Activated CD8-positive, alpha-beta T cell treated with anti-CD3 and anti-CD28 coated beads for 36 hours (primary cell): ENCODE results near the gene CLEC4M. TPM values are rescaled to one million over a fixed set of nuclear protein-coding genes. Genes with fewer than 3 reads are reported as not detected.

ENCODE experiments used
- ATAC-seq: fragments of 200-7000 bp; cut with Tn5 transposase; one replicate; pipeline ENCODE4 v1.10.0; 2021; ENCODE audit warnings: mild to moderate bottlenecking, moderate library complexity
- CTCF ChIA-PET: fragments of 350-600 bp; sonication (Branson Sonifier 250); formaldehyde crosslinking; loops from one replicate; lab custom pipeline; 2021; ENCODE audit warnings: antibody characterized with exemption; lab: Charles Lee
- POLR2A ChIA-PET: fragments of 350-600 bp; sonication (Branson Sonifier 250); formaldehyde crosslinking; loops from one replicate; lab custom pipeline; 2021; ENCODE audit warnings: antibody characterized with exemption; lab: Charles Lee
- DNase-seq: peaks from one replicate; pipeline ENCODE4 v3.0.0-alpha.2; 2020
- H3K27ac Mint-ChIP-seq: one replicate; pipeline ENCODE4 v1.8.0; 2021; ENCODE audit warnings: mild to moderate bottlenecking, mixed read lengths
- H3K27me3 Mint-ChIP-seq: one replicate; pipeline ENCODE4 v1.8.0; 2021; ENCODE audit warnings: mixed read lengths
- H3K36me3 Mint-ChIP-seq: one replicate; pipeline ENCODE4 v1.8.0; 2021; ENCODE audit warnings: low read depth, mixed read lengths
- H3K4me1 Mint-ChIP-seq: one replicate; pipeline ENCODE4 v1.8.0; 2021; ENCODE audit warnings: low read depth, mixed read lengths
- H3K4me3 Mint-ChIP-seq: one replicate; pipeline ENCODE4 v1.8.0; 2021; ENCODE audit warnings: mild to moderate bottlenecking, moderate library complexity, mixed read lengths
- H3K9me3 Mint-ChIP-seq: one replicate; pipeline ENCODE4 v1.8.0; 2021; ENCODE audit warnings: mixed read lengths
- intact Hi-C: fragments of 100-400 bp; cut with micrococcal nuclease; formaldehyde crosslinking; loops from one replicate; pipeline ENCODE4 v1.10.0; 2022
- total RNA-seq, 2 experiments: library from RNA; stranded (reverse); gene quantifications; one replicate each; pipeline ENCODE4 v1.2.3, GENCODE V29; 2021
- TF ChIP-seq, protein P1 (sequence below): fragments of 200-600 bp; IDR thresholded peaks from one replicate; pipeline ENCODE4 v1.8.0; 2022; ENCODE audit warnings: antibody characterized with exemption, mild to moderate bottlenecking

The CLEC4M gene
- total RNA-seq, 2 experiments from 2014 or later = not detected

- H3K4me1 Mint-ChIP-seq = peaks cover 7% of the 10 kb centered on the region
- intact Hi-C loops = no loop called here
- no peaks in the 10 kb centered on the region for H3K36me3 Mint-ChIP-seq
- peaks cover 4% of the 10 kb centered on the region for H3K27me3 Mint-ChIP-seq
- TF ChIP-seq, protein P1, sequence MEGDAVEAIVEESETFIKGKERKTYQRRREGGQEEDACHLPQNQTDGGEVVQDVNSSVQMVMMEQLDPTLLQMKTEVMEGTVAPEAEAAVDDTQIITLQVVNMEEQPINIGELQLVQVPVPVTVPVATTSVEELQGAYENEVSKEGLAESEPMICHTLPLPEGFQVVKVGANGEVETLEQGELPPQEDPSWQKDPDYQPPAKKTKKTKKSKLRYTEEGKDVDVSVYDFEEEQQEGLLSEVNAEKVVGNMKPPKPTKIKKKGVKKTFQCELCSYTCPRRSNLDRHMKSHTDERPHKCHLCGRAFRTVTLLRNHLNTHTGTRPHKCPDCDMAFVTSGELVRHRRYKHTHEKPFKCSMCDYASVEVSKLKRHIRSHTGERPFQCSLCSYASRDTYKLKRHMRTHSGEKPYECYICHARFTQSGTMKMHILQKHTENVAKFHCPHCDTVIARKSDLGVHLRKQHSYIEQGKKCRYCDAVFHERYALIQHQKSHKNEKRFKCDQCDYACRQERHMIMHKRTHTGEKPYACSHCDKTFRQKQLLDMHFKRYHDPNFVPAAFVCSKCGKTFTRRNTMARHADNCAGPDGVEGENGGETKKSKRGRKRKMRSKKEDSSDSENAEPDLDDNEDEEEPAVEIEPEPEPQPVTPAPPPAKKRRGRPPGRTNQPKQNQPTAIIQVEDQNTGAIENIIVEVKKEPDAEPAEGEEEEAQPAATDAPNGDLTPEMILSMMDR = no peak
- no peak for DNase-seq
- POLR2A ChIA-PET = interaction anchor here (1.0 kb wide), 1 partner anchor 8 kb away, joined by 4 read pairs; no protein-coding TSS in a partner anchor
- CTCF ChIA-PET = no interaction called here
- H3K4me3 Mint-ChIP-seq = no peak overlapping the region
- H3K9me3 Mint-ChIP-seq = no peaks in the 10 kb centered on the region
- no peak for ATAC-seq
- no peak overlapping the region for H3K27ac Mint-ChIP-seq
Observed at GRCh38 chr19:7722231-7722651, 40.8 kb upstream of the CLEC4M start.

DNA sequence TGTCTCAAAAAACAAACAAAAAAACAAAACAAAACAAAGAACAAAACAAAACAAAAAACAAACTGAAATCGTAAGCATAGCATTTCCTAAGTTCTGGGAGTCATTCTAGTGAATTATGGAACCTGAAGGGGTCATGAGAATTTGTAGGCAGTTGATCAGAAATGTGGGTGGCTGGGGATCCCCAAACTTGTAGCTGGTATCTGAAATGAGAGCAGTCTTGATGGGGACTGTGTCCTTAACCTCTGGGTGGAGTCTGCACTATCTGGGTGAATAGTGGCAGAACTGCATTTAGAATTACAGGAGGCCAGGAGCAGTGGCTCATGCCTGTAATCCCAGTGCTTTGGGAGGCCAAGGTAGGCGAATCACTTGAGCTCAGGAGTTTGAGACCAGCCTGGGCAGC, 37.3 kb upstream of the CLEC4M start:
- no peak overlapping the region for H3K27ac Mint-ChIP-seq
- no peaks in the 10 kb centered on the region for H3K36me3 Mint-ChIP-seq
- no peak overlapping the region for H3K4me3 Mint-ChIP-seq
- TF ChIP-seq, protein P1 = no peak
- CTCF ChIA-PET = interaction anchor here (0.6 to 1.3 kb wide), 3 partner anchors 13 to 77 kb away, joined by 3 read pairs; no protein-coding TSS in a partner anchor
- H3K27me3 Mint-ChIP-seq = peaks cover 33% of the 10 kb centered on the region
- no peaks in the 10 kb centered on the region for H3K9me3 Mint-ChIP-seq
- intact Hi-C loops = no loop called here
- no peak for ATAC-seq
- DNase-seq = no peak
- POLR2A ChIA-PET = no interaction called here
- peaks cover 8% of the 10 kb centered on the region for H3K4me1 Mint-ChIP-seq

DNA sequence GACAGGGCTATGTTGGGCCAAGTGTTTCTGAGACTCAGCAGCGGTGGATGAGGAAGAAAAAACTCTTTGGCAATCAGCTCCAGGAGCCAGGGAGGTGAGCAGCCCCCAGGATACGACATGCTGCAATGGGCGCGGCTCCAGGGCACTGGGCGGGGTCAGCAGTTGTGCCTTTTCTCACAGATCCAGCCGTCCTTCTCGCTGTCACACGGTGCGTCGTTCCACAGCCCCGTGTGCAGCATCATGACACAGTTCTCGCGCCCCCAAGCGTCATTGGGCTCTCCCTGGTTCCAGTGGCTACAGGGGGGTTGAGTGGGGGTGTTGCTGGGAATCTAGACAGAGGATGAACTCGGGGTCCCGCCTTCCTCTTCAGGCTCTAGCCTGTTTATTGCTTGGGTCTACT, 33.8 kb upstream of the CLEC4M start:
- DNase-seq = no peak
- CTCF ChIA-PET = no interaction called here
- Mint-ChIP-seq H3K36me3 (no peaks in the 10 kb centered on the region), H3K4me3 (no peak overlapping the region), H3K9me3 (no peaks in the 10 kb centered on the region), H3K27ac (no peak overlapping the region), H3K4me1 (peaks cover 8% of the 10 kb centered on the region), H3K27me3 (peaks cover 38% of the 10 kb centered on the region)
- intact Hi-C loops = no loop called here
- POLR2A ChIA-PET = no interaction called here
- TF ChIP-seq, protein P1 = no peak
- ATAC-seq = no peak

- Mint-ChIP-seq H3K27ac (no peak overlapping the region), H3K9me3 (no peaks in the 10 kb centered on the region), H3K27me3 (peaks cover 39% of the 10 kb centered on the region), H3K4me3 (no peak overlapping the region), H3K36me3 (no peaks in the 10 kb centered on the region), H3K4me1 (peaks cover 8% of the 10 kb centered on the region)
- TF ChIP-seq, protein P1 = no peak
- intact Hi-C loops = no loop called here
- ATAC-seq = peak; percentile 27
- peak; percentile 28 for DNase-seq
- ChIA-PET POLR2A (no interaction called here), CTCF (no interaction called here)
Observed at GRCh38 chr19:7729831-7730285, 33.2 kb upstream of the CLEC4M start.

DNA sequence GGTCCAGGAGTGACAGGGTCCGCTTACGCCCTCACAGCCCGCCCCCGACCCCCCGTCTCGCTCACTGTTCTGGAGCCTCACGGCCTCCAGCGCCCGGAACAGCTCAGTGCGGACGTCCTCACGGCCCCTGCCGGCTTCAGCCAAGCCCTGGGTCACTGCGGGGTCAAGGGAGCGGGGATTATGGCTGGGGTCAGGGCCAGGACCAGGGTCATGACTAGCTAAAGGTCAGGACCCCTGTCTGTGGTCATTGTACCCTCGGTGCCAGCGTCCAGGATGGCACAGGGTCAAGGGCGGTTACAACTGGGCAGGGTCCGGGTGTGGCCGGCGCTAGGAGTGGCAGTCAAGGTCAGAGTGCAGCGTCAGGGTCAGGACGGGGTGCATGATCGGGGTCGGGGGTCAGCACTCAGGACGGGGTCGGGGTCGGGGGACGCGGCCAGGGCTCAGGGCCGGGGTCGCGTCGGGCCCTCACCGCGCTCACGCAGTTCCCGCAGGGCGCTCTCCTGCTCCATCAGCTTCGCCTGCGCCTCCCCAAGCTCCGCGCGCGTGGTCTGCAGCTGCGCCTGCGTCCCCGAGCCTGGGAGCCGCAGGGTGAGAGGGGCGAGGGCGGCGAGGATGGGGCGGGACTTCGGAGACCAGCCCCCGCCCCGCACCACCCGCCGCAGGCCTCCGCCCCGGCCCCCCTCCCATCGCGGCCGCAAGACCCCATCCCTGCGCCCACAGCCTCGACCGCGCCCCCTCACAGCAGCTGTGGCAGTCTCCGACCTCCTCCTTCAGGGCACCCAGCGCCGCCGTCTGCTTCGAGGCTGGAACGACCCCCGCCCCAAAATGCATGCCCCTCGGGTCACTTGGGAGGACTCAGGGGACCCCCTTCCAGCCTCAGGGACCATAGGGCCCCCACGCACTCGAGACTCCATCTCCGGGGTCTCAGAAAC, 32.5 kb upstream of the CLEC4M start:
- Mint-ChIP-seq H3K4me1 (peaks cover 8% of the 10 kb centered on the region), H3K27me3 (peaks cover 41% of the 10 kb centered on the region), H3K4me3 (no peak overlapping the region), H3K9me3 (no peaks in the 10 kb centered on the region), H3K27ac (no peak overlapping the region), H3K36me3 (no peaks in the 10 kb centered on the region)
- TF ChIP-seq, protein P1 = no peak
- POLR2A ChIA-PET = interaction anchor here (0.6 kb wide), 2 partner anchors 10 to 469 kb away, joined by 3 read pairs; no protein-coding TSS in a partner anchor
- DNase-seq (no peak), ATAC-seq (no peak)
- intact Hi-C loops = no loop called here
- CTCF ChIA-PET = no interaction called here
